Astrocyte (in vitro differentiated cells and primary cell): ENCODE results near the gene CST11. TPM values are rescaled to one million over a fixed set of nuclear protein-coding genes. Genes with fewer than 3 reads are reported as not detected.

ENCODE experiments used
- DNase-seq: peaks from one replicate; pipeline ENCODE4 v3.0.0-alpha.2; 2010; ENCODE audit warnings: low read depth
- FAIRE-seq: peaks from 2 replicates; lab custom pipeline; 2011; peaks lifted over from hg19 to GRCh38; lab: Jason Lieb, UNC
- H2AFZ ChIP-seq: 2 replicates; pipeline ENCODE4 v1.6.0; 2012; ENCODE audit warnings: low read depth, low read length, inconsistent platforms
- H3K27ac ChIP-seq: 2 replicates; pipeline ENCODE4 v1.5.1; 2011; ENCODE audit warnings: low read depth, low read length, inconsistent platforms
- H3K27me3 ChIP-seq: 2 replicates; pipeline ENCODE4 v1.6.0; 2011; ENCODE audit warnings: low read length, inconsistent platforms; ENCODE audit not compliant: insufficient read depth
- H3K36me3 ChIP-seq: 2 replicates; pipeline ENCODE4 v1.5.1; 2011; ENCODE audit warnings: low read length, inconsistent platforms; ENCODE audit not compliant: insufficient read depth
- H3K4me1 ChIP-seq: 2 replicates; pipeline ENCODE4 v1.5.1; 2011; ENCODE audit warnings: low read length, inconsistent platforms; ENCODE audit not compliant: insufficient read depth
- H3K4me2 ChIP-seq: 2 replicates; pipeline ENCODE4 v1.6.0; 2012; ENCODE audit warnings: low read length, inconsistent platforms
- H3K4me3 ChIP-seq: 2 replicates; pipeline ENCODE4 v1.5.1; 2011; ENCODE audit warnings: low read depth, mild to moderate bottlenecking, low read length, inconsistent platforms; ENCODE audit not compliant: insufficient read depth
- H3K79me2 ChIP-seq: 2 replicates; pipeline ENCODE4 v1.6.0; 2012; ENCODE audit warnings: mild to moderate bottlenecking, low read length, inconsistent platforms; ENCODE audit not compliant: insufficient read depth
- H3K9ac ChIP-seq: 2 replicates; pipeline ENCODE4 v1.6.0; 2012; ENCODE audit warnings: mild to moderate bottlenecking, low read length, inconsistent platforms
- H3K9me3 ChIP-seq: 2 replicates; pipeline ENCODE4 v1.5.1; 2012; ENCODE audit warnings: low read depth, mild to moderate bottlenecking, low read length, inconsistent platforms; ENCODE audit not compliant: insufficient read depth
- H4K20me1 ChIP-seq: 2 replicates; pipeline ENCODE4 v1.6.0; 2012; ENCODE audit warnings: low read length, inconsistent platforms; ENCODE audit not compliant: insufficient read depth
- H3K27ac Mint-ChIP-seq: one replicate; pipeline ENCODE4 v1.8.0; 2021; ENCODE audit warnings: mild to moderate bottlenecking, mixed read lengths; ENCODE audit not compliant: unreplicated experiment
- H3K27me3 Mint-ChIP-seq: one replicate; pipeline ENCODE4 v1.8.0; 2021; ENCODE audit warnings: low read depth, mixed read lengths; ENCODE audit not compliant: unreplicated experiment
- H3K36me3 Mint-ChIP-seq: one replicate; pipeline ENCODE4 v1.8.0; 2021; ENCODE audit warnings: low read depth, mixed read lengths; ENCODE audit not compliant: unreplicated experiment
- H3K4me1 Mint-ChIP-seq: one replicate; pipeline ENCODE4 v1.8.0; 2021; ENCODE audit warnings: low read depth, mixed read lengths; ENCODE audit not compliant: unreplicated experiment
- H3K4me3 Mint-ChIP-seq: one replicate; pipeline ENCODE4 v1.8.0; 2021; ENCODE audit warnings: mild to moderate bottlenecking, moderate library complexity, mixed read lengths; ENCODE audit not compliant: unreplicated experiment
- H3K9me3 Mint-ChIP-seq: one replicate; pipeline ENCODE4 v1.8.0; 2021; ENCODE audit warnings: mild to moderate bottlenecking, mixed read lengths; ENCODE audit not compliant: unreplicated experiment
- EZH2 ChIP-seq: IDR thresholded peaks from 2 replicates; pipeline ENCODE4 v1.6.1; 2012; ENCODE audit warnings: mild to moderate bottlenecking, low read length, inconsistent platforms; ENCODE audit not compliant: insufficient read depth
- total RNA-seq: library from RNA; stranded (reverse); gene quantifications from 2 replicates; pipeline ENCODE4 v1.2.1, GENCODE V29; 2021
- TF ChIP-seq, protein P1 (sequence below): IDR thresholded peaks from 2 replicates; pipeline ENCODE4 v1.5.1; 2011; ENCODE audit warnings: low read depth, mild to moderate bottlenecking, inconsistent platforms, low read length, moderate library complexity; ENCODE audit not compliant: insufficient read depth

The CST11 gene
- total RNA-seq, 1 donor from 2014 or later, result not detected

GRCh38 chr20:23482138-23482537 lies 29.5 kb upstream of the CST11 start:
- no peak overlapping the region for H3K27ac ChIP-seq
- Mint-ChIP-seq H3K27me3 (peaks cover 5% of the 10 kb centered on the region), H3K4me1 (peaks cover 3% of the 10 kb centered on the region), H3K27ac (no peak overlapping the region), H3K9me3 (peaks cover 2% of the 10 kb centered on the region), H3K4me3 (no peak overlapping the region), H3K36me3 (no peaks in the 10 kb centered on the region)
- no peak overlapping the region for H3K9ac ChIP-seq
- H2AFZ ChIP-seq, result no peak overlapping the region
- FAIRE-seq, result no peak
- H3K27me3 ChIP-seq, result no peaks in the 10 kb centered on the region
- no peaks in the 10 kb centered on the region for H3K4me1 ChIP-seq
- H3K9me3 ChIP-seq, result peaks cover 5% of the 10 kb centered on the region
- H3K4me2 ChIP-seq, result no peak overlapping the region
- DNase-seq, result no peak
- no peaks in the 10 kb centered on the region for H3K79me2 ChIP-seq
- no peak overlapping the region for H3K4me3 ChIP-seq
- H3K36me3 ChIP-seq, result no peaks in the 10 kb centered on the region
- TF ChIP-seq EZH2, result no peak
- TF ChIP-seq, protein P1, sequence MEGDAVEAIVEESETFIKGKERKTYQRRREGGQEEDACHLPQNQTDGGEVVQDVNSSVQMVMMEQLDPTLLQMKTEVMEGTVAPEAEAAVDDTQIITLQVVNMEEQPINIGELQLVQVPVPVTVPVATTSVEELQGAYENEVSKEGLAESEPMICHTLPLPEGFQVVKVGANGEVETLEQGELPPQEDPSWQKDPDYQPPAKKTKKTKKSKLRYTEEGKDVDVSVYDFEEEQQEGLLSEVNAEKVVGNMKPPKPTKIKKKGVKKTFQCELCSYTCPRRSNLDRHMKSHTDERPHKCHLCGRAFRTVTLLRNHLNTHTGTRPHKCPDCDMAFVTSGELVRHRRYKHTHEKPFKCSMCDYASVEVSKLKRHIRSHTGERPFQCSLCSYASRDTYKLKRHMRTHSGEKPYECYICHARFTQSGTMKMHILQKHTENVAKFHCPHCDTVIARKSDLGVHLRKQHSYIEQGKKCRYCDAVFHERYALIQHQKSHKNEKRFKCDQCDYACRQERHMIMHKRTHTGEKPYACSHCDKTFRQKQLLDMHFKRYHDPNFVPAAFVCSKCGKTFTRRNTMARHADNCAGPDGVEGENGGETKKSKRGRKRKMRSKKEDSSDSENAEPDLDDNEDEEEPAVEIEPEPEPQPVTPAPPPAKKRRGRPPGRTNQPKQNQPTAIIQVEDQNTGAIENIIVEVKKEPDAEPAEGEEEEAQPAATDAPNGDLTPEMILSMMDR, result no peak
- no peaks in the 10 kb centered on the region for H4K20me1 ChIP-seq

GRCh38 chr20:23479043-23479442 lies 26.4 kb upstream of the CST11 start:
- no peak overlapping the region for H3K4me2 ChIP-seq
- Mint-ChIP-seq H3K27ac (no peak overlapping the region), H3K4me3 (no peak overlapping the region), H3K4me1 (peaks cover 3% of the 10 kb centered on the region), H3K9me3 (peaks cover 2% of the 10 kb centered on the region), H3K27me3 (peaks cover 2% of the 10 kb centered on the region), H3K36me3 (no peaks in the 10 kb centered on the region)
- H3K9ac ChIP-seq, result no peak overlapping the region
- H3K79me2 ChIP-seq, result no peaks in the 10 kb centered on the region
- H3K4me3 ChIP-seq, result no peak overlapping the region
- DNase-seq (no peak), FAIRE-seq (no peak)
- peaks cover 10% of the 10 kb centered on the region for H3K9me3 ChIP-seq
- TF ChIP-seq, protein P1, result no peak
- no peak for TF ChIP-seq EZH2
- no peak overlapping the region for H3K27ac ChIP-seq
- no peaks in the 10 kb centered on the region for H4K20me1 ChIP-seq
- no peak overlapping the region for H2AFZ ChIP-seq
- H3K36me3 ChIP-seq, result no peaks in the 10 kb centered on the region
- H3K27me3 ChIP-seq, result no peaks in the 10 kb centered on the region
- no peaks in the 10 kb centered on the region for H3K4me1 ChIP-seq

DNA sequence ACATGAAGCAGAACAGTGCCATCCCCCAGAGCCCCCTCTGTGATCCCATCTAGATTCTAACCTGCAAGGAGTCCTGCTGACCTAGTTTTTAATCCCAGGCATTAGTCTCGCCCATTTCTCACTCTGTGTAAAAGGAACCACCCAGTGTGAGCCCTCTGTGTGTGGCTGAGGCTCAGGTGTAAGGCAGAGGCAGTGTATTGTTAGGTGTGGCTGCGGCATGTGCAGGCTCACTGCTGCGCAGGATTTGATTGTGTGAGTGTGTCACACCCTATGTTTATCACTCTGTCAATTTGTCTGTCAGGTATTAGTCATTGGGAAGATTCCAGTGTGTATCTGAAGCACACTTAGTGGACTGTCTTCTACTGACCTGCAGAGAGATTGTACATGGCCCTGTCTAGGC lies 24.5 kb upstream of the CST11 start:
- no peak overlapping the region for H3K4me2 ChIP-seq
- no peaks in the 10 kb centered on the region for H3K36me3 ChIP-seq
- Mint-ChIP-seq H3K9me3 (peaks cover 2% of the 10 kb centered on the region), H3K27ac (no peak overlapping the region), H3K4me3 (no peak overlapping the region), H3K27me3 (peaks cover 5% of the 10 kb centered on the region), H3K36me3 (no peaks in the 10 kb centered on the region), H3K4me1 (peaks cover under 1% of the 10 kb centered on the region)
- H3K4me3 ChIP-seq, result no peak overlapping the region
- H3K79me2 ChIP-seq, result no peaks in the 10 kb centered on the region
- H3K9me3 ChIP-seq, result peaks cover 10% of the 10 kb centered on the region
- no peaks in the 10 kb centered on the region for H4K20me1 ChIP-seq
- no peak for TF ChIP-seq EZH2
- TF ChIP-seq, protein P1, result no peak
- H3K27ac ChIP-seq, result no peak overlapping the region
- H3K4me1 ChIP-seq, result no peaks in the 10 kb centered on the region
- no peak overlapping the region for H3K9ac ChIP-seq
- DNase-seq, result no peak
- no peak overlapping the region for H2AFZ ChIP-seq
- H3K27me3 ChIP-seq, result no peaks in the 10 kb centered on the region
- FAIRE-seq, result no peak
